ENCODE measurements around the gene YARS2. TPM values are rescaled to one million over a fixed set of nuclear protein-coding genes. Genes with fewer than 3 reads are reported as not detected.

YARS2 gene
- 41.3 and 49.0 TPM in 2 replicates for total RNA-seq (2014; rRNA removed; shearing (Covaris generic))

DNA sequence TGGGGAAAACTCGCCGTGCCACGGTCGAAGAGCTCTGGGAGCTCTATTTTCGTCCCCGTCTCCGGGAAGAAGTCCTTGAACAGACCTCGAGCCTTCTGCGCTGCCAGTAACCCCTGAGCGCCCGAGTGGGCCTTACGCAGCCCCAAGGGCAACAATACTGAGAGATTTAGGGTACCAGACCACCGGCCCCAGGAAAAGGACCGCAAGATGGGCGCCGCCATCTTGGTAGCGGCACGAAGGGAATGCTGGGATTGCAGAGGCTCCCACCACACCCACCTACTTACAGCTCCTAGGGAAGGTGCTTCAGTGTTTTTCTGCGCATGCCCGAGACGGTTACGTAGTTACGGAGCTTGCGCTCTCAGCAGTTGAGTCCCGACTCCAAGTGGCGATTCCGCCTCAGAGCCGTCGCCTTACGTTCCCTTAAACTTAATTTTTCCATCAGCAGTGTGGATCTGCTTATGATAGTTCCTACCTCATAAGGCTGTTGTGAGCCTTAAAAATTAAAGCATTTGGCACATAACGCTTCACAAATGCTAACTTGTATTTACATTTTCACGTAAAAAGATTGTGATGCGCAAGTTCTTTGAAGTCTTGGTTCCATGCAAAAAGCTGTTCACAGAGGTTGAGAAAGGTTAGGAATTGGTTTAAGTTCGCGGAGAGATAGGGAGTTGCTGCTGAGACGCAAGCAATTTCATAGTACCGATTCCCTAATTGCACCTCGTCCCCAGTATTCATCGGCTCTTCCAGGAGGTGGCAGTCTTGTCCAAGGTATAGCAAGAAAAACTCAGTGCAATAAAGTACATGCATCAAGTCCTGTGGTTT lies at the start of gene YARS2:
Gene YARS2 (minus strand): TSS at position 244 of the 822 bp plus-strand sequence. CDS start 23 bp downstream, at position 221.

Small RNAs within 50 kb of the gene (small RNA-seq; reads per million reads assigned to genes)
- not detected for gene RF00019

Other genes starting within 250 kb of the YARS2 start
- gene DNM1L, start 76.6 kb downstream of the YARS2 start, total RNA-seq (2014; rRNA removed; shearing (Covaris generic)): 81.0 and 88.0 TPM in 2 replicates
- 7.6 and 9.8 TPM in 2 replicates for gene PKP2, start 140.9 kb upstream of the YARS2 start, total RNA-seq (2014; rRNA removed; shearing (Covaris generic))

Measured in A375 (cell line).